Mononuclear cell (primary cell): Measurements from ENCODE around the gene SCN2B. TPM values are rescaled to one million over a fixed set of nuclear protein-coding genes. Genes with fewer than 3 reads are reported as not detected.

Experiments
- H3K27me3 ChIP-seq: 2 replicates; pipeline ENCODE4 v1.6.0; 2011; ENCODE audit warnings: low read length, control low read depth; ENCODE audit not compliant: insufficient read depth
- H3K4me1 ChIP-seq: 2 replicates; pipeline ENCODE4 v1.5.1; 2011; ENCODE audit warnings: mild to moderate bottlenecking, low read length, control low read depth; ENCODE audit not compliant: insufficient read depth
- H3K4me3 ChIP-seq: 2 replicates; pipeline ENCODE4 v1.5.1; 2011; ENCODE audit warnings: mild to moderate bottlenecking, low read length, moderate library complexity
- H3K9me3 ChIP-seq: 2 replicates; pipeline ENCODE4 v1.5.1; 2011; ENCODE audit warnings: low read depth, mild to moderate bottlenecking, control low read depth, low read length
- total RNA-seq: library from RNA; depleted of rRNA; stranded (reverse); fragments of >200 nt; gene quantifications from one replicate; pipeline ENCODE4 v1.2.3, GENCODE V29; 2012

SCN2B gene
- total RNA-seq, 1 donor: not detected

GRCh38 chr11:118171269-118172062 lies 5.0 kb downstream of the SCN2B start:
- no peaks in the 10 kb centered on the region for H3K9me3 ChIP-seq
- H3K4me1 ChIP-seq: peaks cover 17% of the 10 kb centered on the region
- H3K4me3 ChIP-seq: no peak overlapping the region
- no peaks in the 10 kb centered on the region for H3K27me3 ChIP-seq

DNA sequence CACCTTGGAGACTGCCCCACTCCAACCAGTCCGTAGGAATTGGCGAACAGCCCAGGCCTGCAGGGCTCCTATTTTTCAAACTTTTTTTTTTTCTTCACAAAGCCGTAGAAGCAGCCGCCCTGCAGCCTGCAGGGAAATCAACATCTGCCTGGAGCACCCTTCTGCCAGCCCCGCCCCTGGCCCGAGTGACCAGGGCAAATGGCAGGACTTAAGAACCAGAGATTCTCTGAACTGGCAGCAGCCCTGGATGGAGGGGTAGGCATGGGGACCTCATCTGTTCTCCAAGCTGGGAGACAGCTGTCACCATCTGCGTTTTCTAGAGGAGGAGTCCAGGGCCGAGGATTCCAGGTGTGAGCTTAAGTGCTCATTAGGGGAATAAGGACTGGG lies 5.6 kb downstream of the SCN2B start:
- Histone ChIP-seq H3K27me3 (no peaks in the 10 kb centered on the region), H3K4me1 (peaks cover 17% of the 10 kb centered on the region), H3K9me3 (no peaks in the 10 kb centered on the region), H3K4me3 (no peak overlapping the region)

DNA sequence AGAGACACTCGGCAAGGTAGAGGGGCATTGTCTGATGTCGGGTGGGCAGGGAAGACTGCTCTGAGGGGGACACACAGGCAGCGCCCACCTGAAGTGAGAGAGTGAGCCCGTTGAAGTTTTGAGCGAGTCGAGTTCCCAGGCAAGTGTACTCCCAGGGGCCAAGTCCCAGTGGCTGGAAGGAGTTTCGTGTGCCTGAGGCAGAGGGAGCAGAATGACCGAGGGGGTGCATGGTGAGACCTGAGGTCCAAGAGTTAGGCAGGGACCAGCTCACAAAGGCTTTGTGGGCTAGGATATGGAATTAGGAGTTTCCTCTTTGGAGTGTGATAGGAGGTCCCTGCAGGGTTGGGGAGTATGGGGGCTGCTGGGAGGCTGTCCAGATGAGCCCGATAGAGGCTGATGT lies 6.2 kb downstream of the SCN2B start:
- peaks cover 16% of the 10 kb centered on the region for H3K4me1 ChIP-seq
- no peaks in the 10 kb centered on the region for H3K27me3 ChIP-seq
- no peak overlapping the region for H3K4me3 ChIP-seq
- no peaks in the 10 kb centered on the region for H3K9me3 ChIP-seq

GRCh38 chr11:118169300-118170140 lies 6.9 kb downstream of the SCN2B start:
- no peak overlapping the region for H3K4me3 ChIP-seq
- H3K4me1 ChIP-seq: peaks cover 9% of the 10 kb centered on the region
- no peaks in the 10 kb centered on the region for H3K9me3 ChIP-seq
- H3K27me3 ChIP-seq: no peaks in the 10 kb centered on the region

DNA sequence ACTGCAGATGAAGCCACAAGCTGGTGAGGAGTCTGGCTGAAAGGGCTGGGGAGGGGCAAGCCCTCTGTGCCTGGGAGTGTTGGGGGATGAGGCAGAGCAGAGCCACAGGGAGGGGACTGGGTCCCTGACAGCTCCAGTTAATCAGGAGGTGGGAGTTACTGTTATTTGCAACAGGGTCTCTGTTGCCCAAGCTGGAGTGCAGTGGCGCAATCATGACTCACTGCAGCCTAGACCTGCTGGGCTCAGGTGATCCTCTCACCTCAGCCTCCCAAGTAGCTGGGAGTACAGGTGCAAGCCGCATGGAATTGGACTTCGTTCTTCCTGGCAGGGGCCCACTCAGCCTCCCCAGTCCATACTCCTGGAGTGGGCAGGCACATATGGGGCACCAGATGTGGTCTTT lies 7.7 kb downstream of the SCN2B start:
- no peaks in the 10 kb centered on the region for H3K27me3 ChIP-seq

DNA sequence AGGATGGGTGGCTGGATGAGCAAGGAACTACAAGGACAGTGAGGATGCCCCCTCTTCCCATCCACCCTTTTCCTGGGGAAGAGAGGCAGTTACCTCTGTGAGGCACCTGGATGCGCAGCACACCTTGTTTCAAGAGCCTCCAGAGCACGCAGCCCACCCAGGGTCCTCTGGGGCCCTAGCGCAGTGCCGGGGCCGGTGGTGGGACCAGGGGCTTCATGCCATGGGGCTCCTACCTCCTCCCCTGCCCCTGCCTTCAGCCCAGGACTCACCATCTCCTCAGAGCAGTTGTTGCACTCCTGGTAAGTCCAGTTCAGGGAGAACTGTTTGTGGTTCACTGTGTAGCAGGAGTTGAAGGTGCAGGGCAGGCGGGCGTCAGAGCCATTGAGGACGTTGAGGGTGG lies 8.1 kb downstream of the SCN2B start:
- Histone ChIP-seq H3K27me3 (no peaks in the 10 kb centered on the region), H3K9me3 (no peaks in the 10 kb centered on the region), H3K4me1 (peaks cover 7% of the 10 kb centered on the region), H3K4me3 (no peak overlapping the region)

More for the DNA sequence above, 7.7 kb downstream of the SCN2B start:
- H3K9me3 ChIP-seq: no peaks in the 10 kb centered on the region
- H3K4me3 ChIP-seq: no peak overlapping the region
- peaks cover 7% of the 10 kb centered on the region for H3K4me1 ChIP-seq

DNA sequence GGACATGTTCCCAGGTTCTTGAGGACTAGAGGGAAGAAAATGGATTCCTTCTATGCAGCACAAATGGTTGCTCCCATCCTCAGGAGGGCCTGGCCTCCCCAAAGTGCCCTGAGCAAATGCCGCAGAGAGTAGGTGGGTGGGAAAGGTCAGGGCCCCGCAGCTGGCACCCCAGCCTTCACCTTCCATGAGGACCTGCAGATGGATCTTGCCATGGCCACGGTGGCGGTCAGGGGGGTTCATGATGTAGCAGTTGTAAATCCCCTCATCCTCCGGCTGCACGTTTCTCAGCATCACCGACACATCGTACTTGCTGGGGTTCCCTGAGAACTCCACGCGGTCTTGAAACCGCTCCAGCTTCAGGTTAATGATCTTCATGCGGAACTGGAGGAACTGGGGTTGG lies 8.5 kb downstream of the SCN2B start:
- peaks cover 7% of the 10 kb centered on the region for H3K4me1 ChIP-seq
- H3K27me3 ChIP-seq: no peaks in the 10 kb centered on the region
- no peak overlapping the region for H3K4me3 ChIP-seq
- H3K9me3 ChIP-seq: no peaks in the 10 kb centered on the region

DNA sequence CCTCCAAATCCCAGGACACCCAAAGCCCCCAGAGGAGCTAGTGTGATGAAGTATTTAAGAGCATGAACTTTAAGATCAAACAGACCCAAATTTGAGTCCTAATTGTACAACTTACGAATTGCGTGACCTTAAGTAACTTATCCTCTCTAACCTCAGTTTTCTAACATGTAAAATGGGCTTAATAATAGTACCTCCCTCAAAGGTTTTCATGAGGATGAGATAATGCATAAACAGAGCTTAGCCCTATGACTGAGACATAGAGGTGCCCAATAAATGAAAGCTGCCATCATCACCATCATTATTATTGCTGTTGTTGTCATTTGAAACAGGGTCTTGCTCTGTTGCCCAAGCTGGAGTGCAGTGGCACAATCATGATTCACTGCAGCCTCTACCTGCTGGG lies 9.2 kb downstream of the SCN2B start:
- Histone ChIP-seq H3K27me3 (no peaks in the 10 kb centered on the region), H3K9me3 (no peaks in the 10 kb centered on the region), H3K4me1 (peaks cover 7% of the 10 kb centered on the region), H3K4me3 (no peak overlapping the region)

GRCh38 chr11:118166641-118167040 lies 9.8 kb downstream of the SCN2B start:
- no peak overlapping the region for H3K4me3 ChIP-seq
- H3K4me1 ChIP-seq: peaks cover 4% of the 10 kb centered on the region
- no peaks in the 10 kb centered on the region for H3K9me3 ChIP-seq
- H3K27me3 ChIP-seq: no peaks in the 10 kb centered on the region

GRCh38 chr11:118164885-118165284 lies 11.6 kb downstream of the SCN2B start:
- no peaks in the 10 kb centered on the region for H3K4me1 ChIP-seq
- no peaks in the 10 kb centered on the region for H3K9me3 ChIP-seq
- H3K4me3 ChIP-seq: no peak overlapping the region
- no peaks in the 10 kb centered on the region for H3K27me3 ChIP-seq

- Histone ChIP-seq H3K27me3 (peaks cover 2% of the 10 kb centered on the region), H3K4me1 (no peaks in the 10 kb centered on the region), H3K9me3 (no peaks in the 10 kb centered on the region), H3K4me3 (no peak overlapping the region)
These were observed 12.9 kb downstream of the SCN2B start for GRCh38 chr11:118163494-118163893.

- no peak overlapping the region for H3K4me3 ChIP-seq
- no peaks in the 10 kb centered on the region for H3K9me3 ChIP-seq
- H3K4me1 ChIP-seq: no peaks in the 10 kb centered on the region
- H3K27me3 ChIP-seq: peaks cover 2% of the 10 kb centered on the region
These were observed 13.6 kb downstream of the SCN2B start for GRCh38 chr11:118162846-118163245.

DNA sequence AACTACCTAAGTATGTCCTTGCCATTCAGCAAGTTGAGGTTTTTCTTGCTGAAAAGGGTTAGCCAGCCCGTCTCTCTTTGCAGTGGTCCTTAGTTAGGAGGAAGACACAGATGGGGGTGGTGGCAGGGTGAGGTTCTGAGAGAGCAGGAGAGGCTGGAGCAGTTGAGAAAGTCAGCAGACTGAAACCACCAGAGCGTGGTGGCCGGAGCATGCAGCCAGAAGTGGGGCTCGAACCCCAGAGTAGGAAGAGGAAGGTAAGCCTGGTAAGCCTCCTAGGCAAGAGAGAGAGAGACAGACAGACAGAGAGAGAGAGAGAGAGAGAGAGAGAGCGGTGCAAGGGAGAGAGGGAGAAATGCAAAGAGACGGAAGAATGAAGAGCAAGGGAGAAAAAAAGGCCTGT lies 14.7 kb downstream of the SCN2B start:
- no peak overlapping the region for H3K4me3 ChIP-seq

DNA sequence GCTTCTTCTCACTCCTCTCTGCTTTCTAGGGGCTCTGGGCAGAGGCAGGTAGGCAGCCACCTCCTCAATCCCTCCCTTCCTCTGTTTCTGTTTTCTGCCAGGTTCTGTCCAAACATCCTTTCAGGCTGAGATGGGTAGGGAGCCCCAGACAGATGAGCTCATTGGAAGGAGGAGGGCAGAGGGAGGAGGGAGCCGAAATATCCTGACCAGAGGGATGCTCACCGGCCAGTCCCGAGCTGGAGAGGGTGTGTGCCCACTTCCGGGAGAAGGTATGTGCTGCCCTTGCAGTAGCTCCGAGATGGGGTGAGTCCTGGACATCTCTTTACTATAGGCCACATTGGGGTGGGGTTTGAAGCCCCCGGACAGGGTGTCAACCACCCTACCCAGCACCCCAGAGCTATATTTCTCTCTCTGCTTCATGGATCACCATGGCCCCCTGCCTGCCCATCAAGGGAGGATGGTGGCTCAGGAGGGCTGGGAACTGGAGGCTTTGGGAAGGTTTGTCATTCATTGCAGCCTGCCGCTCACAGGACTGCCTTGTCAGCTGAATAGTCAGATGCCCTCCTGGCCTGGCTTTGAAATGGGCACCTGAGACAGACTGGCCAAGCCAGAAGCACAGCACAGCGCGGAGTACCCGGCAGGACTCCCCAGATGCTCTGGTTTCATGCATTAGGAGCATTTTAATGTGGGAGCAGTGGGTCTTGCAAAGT lies 19.1 kb downstream of the SCN2B start:
- no peaks in the 10 kb centered on the region for H3K9me3 ChIP-seq
- H3K27me3 ChIP-seq: peaks cover 48% of the 10 kb centered on the region
- peaks cover 13% of the 10 kb centered on the region for H3K4me1 ChIP-seq
- H3K4me3 ChIP-seq: no peak overlapping the region

More for the DNA sequence above, 14.7 kb downstream of the SCN2B start:
- peaks cover under 1% of the 10 kb centered on the region for H3K4me1 ChIP-seq
- no peaks in the 10 kb centered on the region for H3K9me3 ChIP-seq
- H3K27me3 ChIP-seq: peaks cover 8% of the 10 kb centered on the region
